GM12874 (cell line): Measurements from ENCODE around the gene HOXA13.

Source experiments
- TF ChIP-seq, protein P1 (sequence below): IDR thresholded peaks from 2 replicates; pipeline ENCODE4 v1.5.1; 2011; ENCODE audit warnings: low read depth, mild to moderate bottlenecking, control low read depth, low read length, moderate library complexity; ENCODE audit not compliant: insufficient read depth

HOXA13 gene

DNA sequence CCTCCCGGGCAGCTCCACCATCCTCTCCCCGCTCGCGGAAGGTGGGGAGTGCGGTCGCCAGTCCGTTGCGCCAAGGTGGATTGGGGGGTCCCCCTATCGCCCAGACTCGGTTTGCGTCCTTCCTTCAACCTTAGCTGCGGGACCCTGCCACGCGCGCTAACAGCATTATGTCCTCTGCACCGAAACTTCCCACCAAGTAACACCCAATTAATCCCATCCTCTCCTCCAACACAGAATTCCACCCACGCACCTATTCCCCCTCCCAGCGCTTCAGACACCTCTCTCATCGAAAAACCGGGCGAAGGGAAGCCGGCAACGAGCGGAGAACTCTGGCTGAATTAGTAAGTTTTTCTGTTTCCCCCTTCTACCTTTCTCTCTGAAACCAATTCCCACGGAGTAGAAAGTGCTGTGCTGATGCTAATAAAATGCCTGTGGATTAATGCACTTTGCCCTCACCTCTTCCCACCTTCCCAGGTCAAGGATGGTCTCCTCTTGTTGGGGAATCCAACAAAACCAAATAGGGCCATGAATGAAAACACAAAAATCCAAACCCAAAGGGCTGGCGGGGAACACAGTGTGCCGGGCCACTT lies 48.5 kb downstream of the HOXA13 start:
- TF ChIP-seq, protein P1, sequence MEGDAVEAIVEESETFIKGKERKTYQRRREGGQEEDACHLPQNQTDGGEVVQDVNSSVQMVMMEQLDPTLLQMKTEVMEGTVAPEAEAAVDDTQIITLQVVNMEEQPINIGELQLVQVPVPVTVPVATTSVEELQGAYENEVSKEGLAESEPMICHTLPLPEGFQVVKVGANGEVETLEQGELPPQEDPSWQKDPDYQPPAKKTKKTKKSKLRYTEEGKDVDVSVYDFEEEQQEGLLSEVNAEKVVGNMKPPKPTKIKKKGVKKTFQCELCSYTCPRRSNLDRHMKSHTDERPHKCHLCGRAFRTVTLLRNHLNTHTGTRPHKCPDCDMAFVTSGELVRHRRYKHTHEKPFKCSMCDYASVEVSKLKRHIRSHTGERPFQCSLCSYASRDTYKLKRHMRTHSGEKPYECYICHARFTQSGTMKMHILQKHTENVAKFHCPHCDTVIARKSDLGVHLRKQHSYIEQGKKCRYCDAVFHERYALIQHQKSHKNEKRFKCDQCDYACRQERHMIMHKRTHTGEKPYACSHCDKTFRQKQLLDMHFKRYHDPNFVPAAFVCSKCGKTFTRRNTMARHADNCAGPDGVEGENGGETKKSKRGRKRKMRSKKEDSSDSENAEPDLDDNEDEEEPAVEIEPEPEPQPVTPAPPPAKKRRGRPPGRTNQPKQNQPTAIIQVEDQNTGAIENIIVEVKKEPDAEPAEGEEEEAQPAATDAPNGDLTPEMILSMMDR = peak; percentile 6; the same call in 1 of the 2 replicates

DNA sequence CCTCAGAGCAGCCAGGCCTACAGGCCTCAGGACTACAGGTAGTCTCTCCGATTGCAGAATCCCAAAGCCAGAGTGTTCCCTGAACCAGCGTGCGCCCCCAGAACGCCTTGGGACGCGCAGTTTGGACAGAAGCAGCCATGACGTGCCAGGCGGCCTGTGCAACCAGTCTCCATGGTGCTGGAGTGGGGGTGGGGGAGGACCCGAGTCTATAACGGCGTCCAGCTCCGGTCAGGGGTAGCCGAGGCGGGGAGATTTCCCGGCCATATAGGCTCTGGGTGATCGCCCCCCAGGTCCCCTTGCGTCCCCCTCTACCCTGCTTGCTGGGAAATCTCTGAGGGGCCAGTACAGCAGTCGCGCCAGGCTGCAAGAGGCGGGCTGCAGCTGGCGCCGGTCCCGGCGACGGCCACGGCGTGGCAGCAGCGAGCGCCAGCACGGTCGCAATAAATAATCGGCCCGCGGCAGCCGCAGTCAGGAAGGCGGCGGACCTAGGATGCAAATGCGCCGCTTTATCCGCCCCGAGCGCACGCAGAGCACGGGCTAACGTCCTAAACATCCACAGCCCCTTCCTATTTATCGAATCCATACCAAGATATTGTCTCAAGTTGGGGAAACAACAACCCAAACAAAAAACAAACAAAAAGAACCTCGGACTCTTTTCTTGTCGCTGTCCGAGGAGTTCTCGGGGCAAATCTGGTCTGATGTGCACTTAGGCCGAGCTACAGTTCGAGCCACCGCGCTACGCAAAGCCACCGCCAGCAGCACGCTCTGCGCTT lies 49.1 kb downstream of the HOXA13 start:
- TF ChIP-seq, protein P1 = peak; percentile 94

DNA sequence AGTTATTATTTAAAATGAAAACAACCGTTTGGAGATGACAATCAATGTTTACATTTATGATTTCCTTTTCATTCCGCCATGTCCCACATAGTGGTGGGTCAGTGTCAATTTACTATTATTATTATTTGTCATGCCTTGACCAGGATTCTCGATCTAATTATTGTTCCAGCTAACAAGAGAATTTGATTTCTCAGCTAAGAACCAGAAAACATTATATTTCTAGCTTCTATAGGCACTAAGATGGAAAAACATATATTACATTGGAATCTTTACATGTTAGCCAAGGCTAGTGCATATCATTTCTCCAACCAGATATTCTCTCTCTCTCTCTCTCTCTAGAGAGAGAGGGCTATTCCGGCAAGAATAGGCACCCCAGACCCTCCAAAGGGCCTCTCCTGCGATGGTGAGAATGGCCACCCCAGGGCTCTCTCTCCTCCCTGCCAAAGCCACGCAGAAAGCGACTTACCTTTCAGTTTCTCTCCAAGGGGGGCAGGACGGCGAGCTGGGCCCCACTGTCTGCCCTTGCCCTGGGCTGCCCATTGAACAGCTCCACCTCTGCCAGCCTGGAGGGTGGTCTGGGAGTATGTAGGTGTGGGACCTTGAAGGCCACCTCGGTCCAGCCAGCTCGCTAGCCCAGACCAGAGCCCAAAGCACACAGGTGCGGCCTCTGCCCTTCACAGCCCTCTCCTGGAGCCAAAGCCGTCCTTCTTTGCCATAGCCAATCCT lies 49.9 kb downstream of the HOXA13 start:
- TF ChIP-seq, protein P1 = no peak

DNA sequence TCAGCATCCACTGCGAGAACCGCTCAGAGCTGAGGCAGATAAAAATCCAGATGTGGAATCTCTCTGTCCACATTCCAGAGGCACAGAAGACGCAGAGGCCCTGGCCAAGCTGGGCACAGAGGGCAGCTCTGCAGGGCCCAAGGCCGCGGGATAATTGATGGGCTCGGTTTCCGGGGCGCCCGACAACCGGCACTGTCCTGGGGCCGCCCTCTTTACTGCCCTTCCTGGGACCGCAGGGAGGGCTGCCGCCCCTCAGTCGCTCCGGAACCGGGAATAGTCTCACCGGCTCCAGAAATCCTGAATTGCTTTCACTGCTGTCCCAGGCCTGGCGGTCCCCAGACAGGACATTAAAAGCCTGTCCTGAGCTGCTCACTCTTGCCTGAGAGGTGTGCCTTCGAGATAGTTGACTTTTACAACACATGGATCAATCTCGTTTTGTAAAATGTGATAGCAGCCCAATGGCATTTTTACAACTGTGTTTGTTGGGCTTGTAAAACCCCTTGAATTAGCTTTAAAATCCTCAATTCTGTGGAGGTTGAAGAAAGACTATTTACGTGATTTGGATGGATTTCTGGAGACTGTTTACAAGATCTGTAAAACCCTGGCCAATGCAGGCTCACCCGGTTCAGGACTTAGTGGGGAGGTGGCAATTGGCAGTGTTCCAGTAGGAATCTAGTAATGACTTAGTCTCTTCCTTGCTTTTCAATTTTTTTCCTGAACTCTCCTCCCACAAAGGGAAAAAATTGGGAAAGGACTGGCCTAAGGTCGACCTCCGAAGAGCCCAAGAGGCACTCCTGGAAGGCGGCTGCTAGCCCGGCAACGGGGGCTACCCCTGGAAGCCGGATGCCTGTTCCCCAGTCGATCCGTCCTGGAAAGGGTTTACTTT lies 50.9 kb downstream of the HOXA13 start:
- TF ChIP-seq, protein P1 = no peak

DNA sequence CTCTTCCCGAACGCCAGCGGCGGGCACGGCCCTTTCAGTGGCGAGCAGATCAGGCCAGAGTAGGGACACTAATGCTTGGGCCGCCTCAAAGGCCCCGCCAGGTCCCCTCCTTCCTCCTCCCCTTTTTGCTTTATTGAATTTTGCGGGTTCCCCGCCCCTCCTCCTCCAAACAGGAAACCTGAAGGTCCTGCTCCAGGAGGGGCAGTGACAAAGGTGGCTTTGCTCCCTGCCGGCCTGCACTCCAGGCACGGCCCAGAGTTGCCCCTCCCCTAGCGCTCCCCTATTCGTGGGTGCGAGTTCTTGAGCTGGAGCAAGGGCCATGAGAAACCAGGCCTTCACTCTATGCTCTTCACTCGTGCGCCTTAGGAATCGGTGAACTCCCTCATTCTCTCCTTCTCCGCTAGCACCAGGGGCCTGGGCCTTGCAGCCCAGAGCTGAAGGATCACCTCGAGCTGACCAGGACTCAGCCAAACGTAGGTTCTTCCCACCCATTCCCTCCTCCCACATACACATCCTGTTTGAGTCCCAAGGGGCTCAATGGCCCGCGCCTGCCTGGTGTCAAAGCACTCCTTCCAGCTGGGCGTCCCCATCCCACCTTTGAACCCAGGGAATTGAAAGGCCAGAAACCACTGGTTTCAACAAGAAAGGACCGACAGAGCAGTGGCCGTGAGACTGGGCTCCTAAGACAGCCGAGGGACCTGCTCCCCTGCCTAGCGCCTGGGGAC lies 51.7 kb downstream of the HOXA13 start:
- TF ChIP-seq, protein P1 = no peak

DNA sequence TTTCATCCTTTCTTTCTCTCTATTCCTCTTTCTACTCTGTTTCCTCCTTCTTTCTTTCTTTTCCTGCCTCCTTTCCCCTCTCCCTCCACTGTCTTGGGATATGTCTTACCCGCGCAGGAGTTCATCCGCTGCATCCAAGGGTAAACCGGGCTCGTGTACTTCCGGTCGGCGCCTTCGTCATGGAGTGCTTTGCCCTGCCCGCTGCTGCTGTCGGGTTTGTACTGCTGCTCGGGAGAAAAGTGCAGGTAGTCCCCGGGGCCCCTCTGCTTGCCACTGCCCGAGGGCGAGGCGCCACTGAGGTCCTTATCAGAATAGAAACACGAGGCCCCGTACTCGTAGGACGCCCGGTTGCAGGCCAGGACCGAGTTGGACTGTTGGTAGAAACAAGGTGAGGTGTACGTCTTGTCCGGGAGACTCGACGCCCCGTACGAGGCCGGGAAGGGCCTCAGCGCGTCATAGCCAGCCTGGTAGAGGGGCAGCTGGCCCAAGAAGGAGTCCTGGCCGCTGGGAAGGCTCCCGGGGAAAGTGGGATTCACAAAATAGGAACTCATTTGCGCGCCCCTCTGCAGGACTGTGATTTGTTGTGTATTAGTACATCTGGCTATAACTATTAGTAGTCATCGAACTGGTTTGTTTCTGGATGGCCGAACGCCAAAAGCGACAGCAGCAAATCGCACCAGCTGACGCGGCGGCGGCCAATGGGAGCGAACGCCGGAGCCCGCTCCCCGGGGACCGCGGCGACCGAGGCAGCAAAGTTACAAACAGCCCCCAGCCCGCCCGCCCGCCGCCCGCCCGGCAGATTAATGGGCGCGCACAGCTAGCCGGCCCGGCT lies 52.5 kb downstream of the HOXA13 start, which contains the start of gene HOXA6:
Gene HOXA6 (minus strand): TSS at position 576 of the 832 bp plus-strand sequence. CDS start 25 bp downstream, at position 551.
- TF ChIP-seq, protein P1 = no peak
